ENCODE measurements around the gene BCKDK. TPM values are rescaled to one million over a fixed set of nuclear protein-coding genes. Genes with fewer than 3 reads are reported as not detected.

BCKDK gene
- total and polyA plus RNA-seq, 2 of the 13 experiments (the other 11 are each of a cell fraction or from before 2014, with no cell fraction given), result 24.9 to 42.6 TPM

DNA sequence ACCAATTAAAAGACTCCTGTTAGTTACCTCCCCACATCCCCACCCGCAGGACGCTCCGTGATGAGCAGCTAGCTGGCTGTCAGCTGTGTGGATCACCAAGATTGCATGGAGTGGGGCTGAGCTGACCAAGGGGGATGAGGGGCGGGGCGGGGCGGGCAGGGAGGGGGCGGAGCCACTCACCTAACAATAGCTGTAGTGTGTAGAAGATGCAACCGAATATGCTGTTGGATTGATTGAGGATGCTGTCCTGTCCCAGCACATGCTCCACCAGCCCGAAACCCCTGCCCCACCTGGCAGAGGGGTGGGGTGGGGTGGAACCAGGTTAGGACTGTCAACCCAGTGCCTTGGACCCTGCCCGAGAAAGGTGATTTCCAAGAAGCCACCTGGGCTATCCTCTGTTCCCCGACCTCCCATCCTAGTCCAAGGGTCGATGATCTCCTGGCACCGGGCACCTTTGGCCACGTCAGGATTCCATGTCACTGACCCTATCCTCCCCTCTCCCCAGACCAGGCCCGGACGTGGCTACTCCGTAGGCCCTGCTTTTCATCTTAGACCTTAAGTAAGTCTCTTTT is 15.0 kb upstream of the BCKDK start (continued):
- TF ChIP-seq KLF12 (CRISPR knock-in tag; IDR thresholded peaks at IDR 0.05; ENCODE audit: borderline replicate concordance), result no peak
- TF ChIP-seq KLF6 (CRISPR knock-in tag; IDR thresholded peaks at IDR 0.05), result 0 out of 2 replicates have a peak, but pooled peaks have one; percentile 42
- TF ChIP-seq, protein P1, sequence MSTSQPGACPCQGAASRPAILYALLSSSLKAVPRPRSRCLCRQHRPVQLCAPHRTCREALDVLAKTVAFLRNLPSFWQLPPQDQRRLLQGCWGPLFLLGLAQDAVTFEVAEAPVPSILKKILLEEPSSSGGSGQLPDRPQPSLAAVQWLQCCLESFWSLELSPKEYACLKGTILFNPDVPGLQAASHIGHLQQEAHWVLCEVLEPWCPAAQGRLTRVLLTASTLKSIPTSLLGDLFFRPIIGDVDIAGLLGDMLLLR (CRISPR knock-in tag; IDR thresholded peaks at IDR 0.05), result no peak
- TF ChIP-seq REL (CRISPR knock-in tag; conservative IDR thresholded peaks at IDR 0.05), result no peak
- TF ChIP-seq, protein P2, sequence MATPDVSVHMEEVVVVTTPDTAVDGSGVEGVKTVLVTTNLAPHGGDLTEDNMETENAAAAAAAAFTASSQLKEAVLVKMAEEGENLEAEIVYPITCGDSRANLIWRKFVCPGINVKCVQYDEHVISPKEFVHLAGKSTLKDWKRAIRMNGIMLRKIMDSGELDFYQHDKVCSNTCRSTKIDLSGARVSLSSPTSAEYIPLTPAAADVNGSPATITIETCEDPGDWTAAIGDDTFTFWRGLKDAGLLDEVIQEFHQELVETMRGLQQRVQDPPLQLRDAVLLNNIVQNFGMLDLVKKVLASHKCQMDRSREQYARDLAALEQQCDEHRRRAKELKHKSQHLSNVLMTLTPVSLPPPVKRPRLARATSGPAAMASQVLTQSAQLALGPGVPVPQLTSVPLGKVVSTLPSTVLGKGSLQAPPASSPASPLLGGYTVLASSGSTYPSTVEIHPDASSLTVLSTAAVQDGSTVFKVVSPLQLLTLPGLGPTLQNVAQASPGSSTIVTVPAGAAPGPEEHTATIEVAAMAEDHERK (CRISPR knock-in tag; IDR thresholded peaks at IDR 0.05; ENCODE audit: low read depth), result no peak
- TF ChIP-seq NCOA2 (CRISPR knock-in tag; IDR thresholded peaks at IDR 0.05), result 0 out of 2 replicates have a peak, but pooled peaks have one; percentile 38
- TF ChIP-seq ZBTB1 (CRISPR knock-in tag; IDR thresholded peaks at IDR 0.05; ENCODE audit: borderline replicate concordance), result no peak
- TF ChIP-seq, protein P3, sequence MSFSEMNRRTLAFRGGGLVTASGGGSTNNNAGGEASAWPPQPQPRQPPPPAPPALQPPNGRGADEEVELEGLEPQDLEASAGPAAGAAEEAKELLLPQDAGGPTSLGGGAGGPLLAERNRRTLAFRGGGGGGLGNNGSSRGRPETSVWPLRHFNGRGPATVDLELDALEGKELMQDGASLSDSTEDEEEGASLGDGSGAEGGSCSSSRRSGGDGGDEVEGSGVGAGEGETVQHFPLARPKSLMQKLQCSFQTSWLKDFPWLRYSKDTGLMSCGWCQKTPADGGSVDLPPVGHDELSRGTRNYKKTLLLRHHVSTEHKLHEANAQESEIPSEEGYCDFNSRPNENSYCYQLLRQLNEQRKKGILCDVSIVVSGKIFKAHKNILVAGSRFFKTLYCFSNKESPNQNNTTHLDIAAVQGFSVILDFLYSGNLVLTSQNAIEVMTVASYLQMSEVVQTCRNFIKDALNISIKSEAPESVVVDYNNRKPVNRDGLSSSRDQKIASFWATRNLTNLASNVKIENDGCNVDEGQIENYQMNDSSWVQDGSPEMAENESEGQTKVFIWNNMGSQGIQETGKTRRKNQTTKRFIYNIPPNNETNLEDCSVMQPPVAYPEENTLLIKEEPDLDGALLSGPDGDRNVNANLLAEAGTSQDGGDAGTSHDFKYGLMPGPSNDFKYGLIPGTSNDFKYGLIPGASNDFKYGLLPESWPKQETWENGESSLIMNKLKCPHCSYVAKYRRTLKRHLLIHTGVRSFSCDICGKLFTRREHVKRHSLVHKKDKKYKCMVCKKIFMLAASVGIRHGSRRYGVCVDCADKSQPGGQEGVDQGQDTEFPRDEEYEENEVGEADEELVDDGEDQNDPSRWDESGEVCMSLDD (CRISPR knock-in tag; IDR thresholded peaks at IDR 0.05; ENCODE audit: borderline replicate concordance), result no peak
- TF ChIP-seq, protein P4, sequence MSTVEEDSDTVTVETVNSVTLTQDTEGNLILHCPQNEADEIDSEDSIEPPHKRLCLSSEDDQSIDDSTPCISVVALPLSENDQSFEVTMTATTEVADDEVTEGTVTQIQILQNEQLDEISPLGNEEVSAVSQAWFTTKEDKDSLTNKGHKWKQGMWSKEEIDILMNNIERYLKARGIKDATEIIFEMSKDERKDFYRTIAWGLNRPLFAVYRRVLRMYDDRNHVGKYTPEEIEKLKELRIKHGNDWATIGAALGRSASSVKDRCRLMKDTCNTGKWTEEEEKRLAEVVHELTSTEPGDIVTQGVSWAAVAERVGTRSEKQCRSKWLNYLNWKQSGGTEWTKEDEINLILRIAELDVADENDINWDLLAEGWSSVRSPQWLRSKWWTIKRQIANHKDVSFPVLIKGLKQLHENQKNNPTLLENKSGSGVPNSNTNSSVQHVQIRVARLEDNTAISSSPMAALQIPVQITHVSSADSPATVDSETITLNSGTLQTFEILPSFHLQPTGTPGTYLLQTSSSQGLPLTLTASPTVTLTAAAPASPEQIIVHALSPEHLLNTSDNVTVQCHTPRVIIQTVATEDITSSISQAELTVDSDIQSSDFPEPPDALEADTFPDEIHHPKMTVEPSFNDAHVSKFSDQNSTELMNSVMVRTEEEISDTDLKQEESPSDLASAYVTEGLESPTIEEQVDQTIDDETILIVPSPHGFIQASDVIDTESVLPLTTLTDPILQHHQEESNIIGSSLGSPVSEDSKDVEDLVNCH (CRISPR knock-in tag; IDR thresholded peaks at IDR 0.05), result no peak
- TF ChIP-seq, protein P5, sequence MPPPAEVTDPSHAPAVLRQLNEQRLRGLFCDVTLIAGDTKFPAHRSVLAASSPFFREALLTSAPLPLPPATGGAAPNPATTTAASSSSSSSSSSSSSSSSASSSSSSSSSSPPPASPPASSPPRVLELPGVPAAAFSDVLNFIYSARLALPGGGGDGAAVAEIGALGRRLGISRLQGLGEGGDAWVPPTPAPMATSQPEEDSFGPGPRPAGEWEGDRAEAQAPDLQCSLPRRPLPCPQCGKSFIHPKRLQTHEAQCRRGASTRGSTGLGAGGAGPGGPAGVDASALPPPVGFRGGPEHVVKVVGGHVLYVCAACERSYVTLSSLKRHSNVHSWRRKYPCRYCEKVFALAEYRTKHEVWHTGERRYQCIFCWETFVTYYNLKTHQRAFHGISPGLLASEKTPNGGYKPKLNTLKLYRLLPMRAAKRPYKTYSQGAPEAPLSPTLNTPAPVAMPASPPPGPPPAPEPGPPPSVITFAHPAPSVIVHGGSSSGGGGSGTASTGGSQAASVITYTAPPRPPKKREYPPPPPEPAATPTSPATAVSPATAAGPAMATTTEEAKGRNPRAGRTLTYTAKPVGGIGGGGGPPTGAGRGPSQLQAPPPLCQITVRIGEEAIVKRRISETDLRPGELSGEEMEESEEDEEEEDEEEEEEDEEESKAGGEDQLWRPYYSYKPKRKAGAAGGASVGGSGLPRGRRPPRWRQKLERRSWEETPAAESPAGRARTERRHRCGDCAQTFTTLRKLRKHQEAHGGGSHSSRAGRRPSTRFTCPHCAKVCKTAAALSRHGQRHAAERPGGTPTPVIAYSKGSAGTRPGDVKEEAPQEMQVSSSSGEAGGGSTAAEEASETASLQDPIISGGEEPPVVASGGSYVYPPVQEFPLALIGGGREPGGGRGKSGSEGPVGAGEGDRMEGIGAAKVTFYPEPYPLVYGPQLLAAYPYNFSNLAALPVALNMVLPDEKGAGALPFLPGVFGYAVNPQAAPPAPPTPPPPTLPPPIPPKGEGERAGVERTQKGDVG (CRISPR knock-in tag; IDR thresholded peaks at IDR 0.05; ENCODE audit: borderline replicate concordance), result no peak
- no peak for TF ChIP-seq ZNF10 (CRISPR knock-in tag; IDR thresholded peaks at IDR 0.05; ENCODE audit: borderline replicate concordance, low read depth)
- TF ChIP-seq, protein P6, sequence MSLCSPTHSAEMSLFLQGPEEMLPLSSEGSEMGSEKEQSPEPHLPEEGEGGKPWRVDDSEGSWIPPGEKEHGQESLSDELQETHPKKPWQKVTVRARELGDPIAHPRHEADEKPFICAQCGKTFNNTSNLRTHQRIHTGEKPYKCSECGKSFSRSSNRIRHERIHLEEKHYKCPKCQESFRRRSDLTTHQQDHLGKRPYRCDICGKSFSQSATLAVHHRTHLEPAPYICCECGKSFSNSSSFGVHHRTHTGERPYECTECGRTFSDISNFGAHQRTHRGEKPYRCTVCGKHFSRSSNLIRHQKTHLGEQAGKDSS (CRISPR knock-in tag; IDR thresholded peaks at IDR 0.05; ENCODE audit: borderline replicate concordance, low read depth), result no peak
- TF ChIP-seq FLYWCH1 (CRISPR knock-in tag; IDR thresholded peaks at IDR 0.05), result no peak
- TF ChIP-seq, protein P7, sequence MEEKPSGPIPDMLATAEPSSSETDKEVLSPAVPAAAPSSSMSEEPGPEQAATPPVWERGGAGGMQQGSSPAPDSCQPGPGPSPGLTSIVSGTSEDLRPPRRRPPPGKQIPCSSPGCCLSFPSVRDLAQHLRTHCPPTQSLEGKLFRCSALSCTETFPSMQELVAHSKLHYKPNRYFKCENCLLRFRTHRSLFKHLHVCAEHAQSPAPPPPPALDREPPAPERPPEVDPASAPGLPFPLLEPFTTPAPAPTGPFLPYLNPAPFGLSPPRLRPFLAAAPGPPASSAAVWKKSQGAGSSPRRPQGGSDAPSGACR (CRISPR knock-in tag; IDR thresholded peaks at IDR 0.05), result no peak
- TF ChIP-seq ZNF850 (CRISPR knock-in tag; conservative IDR thresholded peaks at IDR 0.05), result 0 out of 2 replicates have a peak, but pooled peaks have one; percentile 19
- no peak for TF ChIP-seq POGZ (CRISPR knock-in tag; IDR thresholded peaks at IDR 0.05)
